HG03135 (cell line): ENCODE measurements around the gene RFC2.
"Not testable (repeated sequence)": the region's sequence is repeated elsewhere in the genome, so short reads cannot be mapped to it uniquely, and the experiment has no call there.

Experiments used
- ATAC-seq: cut with Tn5 transposase; IDR thresholded peaks from one replicate; pipeline ENCODE4 v1.9.1; 2021; ENCODE audit warnings: mild to moderate bottlenecking, moderate library complexity; ENCODE audit not compliant: unreplicated experiment

RFC2 gene

DNA sequence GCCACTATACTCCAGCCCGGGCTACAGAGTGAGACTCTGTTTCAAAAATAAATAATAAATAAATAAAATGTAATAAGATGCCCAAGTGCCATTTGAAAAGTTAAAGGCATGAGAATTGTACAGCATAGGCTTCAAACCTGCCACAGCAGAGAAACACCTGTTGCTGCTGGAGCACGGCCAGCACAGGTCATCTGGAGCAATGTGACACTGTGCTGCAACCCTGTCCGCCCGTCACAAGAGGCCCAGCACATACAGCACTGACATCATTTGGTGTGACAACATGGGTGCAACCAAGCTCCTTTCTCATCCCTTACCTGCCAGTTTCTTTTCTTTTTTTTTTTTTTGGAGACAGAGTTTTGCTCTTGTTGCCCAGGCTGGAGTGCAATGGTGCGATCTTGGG lies 1.3 kb downstream of the RFC2 start:
- ATAC-seq: no peak

- not testable (repeated sequence) for ATAC-seq
Observed at GRCh38 chr7:74249058-74249457, 5.1 kb downstream of the RFC2 start.

DNA sequence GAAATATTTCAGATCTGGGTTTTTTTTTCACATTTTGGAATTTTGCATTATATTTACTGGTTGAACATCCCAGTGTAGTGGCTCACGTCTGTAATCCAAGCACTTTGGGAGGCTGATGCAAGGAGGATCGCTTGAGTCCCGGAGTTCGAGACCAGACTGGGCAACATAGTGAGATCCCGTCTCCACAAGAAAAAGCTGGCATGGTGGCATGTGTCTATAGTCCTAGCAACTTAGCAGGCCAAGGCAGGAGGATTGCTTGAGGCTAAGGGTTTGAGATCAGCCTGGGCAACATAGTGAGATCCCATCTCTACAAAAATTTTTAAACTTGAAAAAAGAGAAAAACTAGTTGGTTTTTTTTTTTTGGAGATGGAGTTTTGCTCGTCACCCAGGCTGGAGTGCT lies 6.0 kb downstream of the RFC2 start:
- no peak for ATAC-seq

DNA sequence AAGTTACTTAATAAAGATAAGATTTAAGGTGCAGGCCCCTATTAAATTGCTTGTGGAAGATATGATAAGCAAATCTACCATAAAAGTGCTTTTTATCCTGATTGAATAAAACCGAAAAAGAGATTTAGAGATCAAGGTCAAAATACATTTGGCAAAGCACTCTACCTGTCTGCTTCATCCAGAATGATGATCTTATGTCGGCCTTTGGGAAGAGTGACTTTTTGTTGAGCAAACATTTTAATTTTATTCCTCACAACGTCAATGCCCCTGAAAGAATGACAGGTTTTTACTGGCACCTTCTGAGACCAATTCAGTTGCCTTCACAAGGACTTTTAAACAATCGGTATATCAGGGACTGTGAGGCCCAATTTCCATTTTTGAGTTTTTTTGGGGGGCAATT lies 7.7 kb downstream of the RFC2 start:
- ATAC-seq: no peak

DNA sequence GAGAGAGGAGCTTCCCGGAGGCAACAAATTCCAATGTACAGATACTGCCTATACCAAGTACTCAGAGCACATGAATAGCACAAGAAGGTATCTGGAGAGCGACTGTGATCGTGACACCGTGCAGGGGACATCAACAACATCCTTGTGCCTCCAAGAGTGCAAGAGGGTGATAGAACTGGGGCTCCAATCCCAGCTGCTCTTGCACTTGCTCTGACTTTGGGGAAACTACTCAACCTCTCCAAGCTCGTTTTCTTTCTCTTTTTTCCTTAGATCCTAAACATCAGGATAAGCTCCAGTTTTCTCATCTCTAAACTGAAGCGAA lies 12.1 kb downstream of the RFC2 start:
- ATAC-seq: no peak

- no peak for ATAC-seq
Observed at GRCh38 chr7:74240482-74240881, 13.7 kb downstream of the RFC2 start.

DNA sequence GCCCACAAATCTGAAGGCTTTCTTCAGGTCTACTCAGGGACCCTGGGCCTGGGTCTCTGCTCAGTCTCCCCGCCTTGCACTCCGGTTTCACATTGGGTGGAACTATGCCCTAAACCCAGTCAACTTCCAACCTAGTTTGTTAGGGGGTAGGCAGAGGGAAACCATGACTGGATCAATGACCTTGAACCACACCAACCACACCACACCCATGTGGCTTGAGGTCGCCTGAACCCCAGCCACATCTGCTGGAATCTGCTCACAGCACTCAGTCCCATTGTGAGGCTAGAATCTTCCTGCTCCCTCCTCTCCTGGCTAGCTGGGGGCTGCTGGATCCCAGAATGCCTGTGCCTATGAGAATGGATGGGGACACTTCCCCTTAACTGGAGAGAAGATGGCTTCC lies 17.9 kb downstream of the RFC2 start:
- ATAC-seq: no peak

DNA sequence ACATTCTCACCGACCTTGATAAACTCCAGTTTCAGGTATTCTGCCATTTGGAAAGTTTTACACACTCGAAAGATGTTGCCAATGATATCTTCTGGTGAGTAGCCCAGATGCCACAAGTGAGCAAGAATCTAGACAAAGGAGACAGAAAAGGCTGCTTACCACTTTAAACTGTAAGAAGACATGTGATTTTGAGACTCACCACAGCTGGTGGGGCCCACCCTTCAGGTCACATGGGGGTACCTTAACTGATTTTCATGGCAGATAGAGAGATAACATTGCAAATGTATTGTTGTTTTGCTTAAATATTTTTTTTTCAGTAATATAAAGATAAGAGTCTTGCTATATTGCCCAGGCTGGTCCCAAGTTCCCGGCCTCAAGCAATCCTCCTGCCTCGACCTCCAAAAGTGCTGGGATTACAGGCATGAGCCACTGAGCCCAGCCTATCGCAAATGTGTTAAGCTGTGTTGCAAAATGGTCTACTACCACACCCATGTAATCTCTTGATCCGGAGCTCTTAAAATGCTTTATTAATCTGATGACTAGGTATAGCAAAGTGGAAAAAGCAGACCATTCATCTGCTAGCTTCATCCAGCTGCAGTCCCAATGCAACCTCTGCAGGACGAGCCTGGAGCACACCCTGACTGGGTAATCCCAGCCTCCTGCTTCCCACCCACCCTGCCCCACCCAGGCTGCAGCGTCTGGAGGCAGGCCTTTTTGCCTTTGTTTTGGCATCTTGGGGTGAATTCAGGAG lies 18.5 kb downstream of the RFC2 start:
- ATAC-seq: no peak

DNA sequence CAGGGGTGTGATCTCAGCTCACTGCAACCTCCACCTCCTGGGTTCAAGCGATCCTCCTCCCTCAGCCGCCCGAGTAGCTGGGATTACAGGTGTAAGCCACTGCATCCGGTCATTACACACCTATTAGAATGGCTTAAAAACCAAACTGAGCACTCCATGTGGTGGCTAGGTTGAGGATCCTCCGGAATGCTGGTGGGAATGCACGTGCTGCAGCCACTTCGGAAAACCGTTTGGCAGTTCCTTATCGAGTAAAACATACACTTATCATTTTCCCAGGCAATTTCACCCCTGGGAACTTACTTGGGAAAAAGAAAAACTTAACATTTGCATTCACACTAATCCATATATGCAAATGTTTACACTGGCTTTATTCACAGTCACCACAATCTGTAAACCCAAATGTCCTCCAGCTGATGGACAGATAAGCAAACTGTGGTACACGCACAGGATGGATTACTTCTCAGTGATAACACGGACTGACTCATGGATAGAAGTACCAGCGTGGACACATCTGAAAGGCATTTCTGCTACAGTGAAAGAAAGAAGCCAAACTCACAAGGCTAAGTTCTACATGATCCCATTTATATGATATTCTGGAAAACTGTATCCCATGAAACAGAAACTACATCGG lies 20.4 kb downstream of the RFC2 start:
- no peak for ATAC-seq

DNA sequence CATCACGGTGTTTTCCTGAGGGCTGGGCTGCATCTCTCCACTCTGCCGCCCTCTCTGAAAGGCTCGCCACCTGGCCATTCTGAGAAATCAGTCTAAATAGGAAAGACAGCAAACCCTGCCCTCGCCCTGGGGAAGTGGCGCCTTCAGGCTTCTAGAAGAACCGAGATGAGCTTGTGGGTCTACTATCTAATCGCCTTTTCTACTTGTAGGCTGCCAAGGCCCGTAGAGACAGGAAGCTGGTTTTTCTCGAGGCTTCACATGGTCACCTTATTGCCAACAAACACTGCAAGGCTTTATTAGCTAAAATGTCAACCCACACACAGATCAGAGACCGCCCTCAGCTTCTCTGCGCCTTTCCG lies 23.0 kb downstream of the RFC2 start:
- peak; percentile 60 for ATAC-seq

GRCh38 chr7:74230446-74231231 lies 23.6 kb downstream of the RFC2 start:
- peak; percentile 4 for ATAC-seq

DNA sequence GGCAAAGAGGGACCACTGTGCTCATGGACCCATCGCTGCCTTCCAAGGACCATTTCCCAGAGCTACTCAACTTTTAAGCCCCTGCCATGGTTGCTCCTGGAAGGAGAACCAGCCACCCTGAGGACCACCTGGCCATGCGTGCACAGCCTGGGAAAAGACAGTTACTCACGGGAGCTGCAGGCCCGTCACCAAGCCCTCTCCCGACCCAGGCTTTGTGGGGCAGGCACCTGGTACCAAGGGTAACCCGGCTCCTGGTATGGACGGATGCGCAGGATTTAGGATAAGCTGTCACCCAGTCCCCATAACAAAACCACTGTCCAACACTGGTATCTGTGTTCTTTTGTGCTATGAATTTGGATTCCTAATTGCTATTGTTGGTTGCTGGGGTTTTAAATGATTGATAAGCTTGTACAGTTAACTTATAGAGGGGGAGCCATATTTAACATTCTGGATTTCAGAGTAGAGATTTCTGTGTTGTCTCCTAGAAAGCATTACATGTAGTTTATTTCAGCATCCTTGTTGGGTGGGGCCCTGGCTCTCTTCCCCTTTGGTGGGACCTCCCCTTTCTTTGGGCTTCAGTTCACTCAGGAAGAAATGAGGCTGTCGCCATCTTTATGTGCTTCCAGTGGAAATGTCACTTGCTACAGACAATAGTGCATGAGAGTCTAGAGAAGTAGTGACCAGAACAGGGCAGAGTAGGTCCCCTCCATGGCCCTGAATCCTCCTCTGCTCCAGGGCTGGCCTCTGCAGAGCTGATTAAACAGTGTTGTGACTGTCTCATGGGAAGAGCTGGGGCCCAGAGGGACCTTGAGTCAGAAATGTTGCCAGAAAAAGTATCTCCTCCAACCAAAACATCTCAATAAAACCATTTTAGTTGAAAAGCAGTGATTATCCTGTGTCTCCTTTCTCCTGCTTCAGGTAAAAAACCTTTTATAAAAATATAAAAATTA lies 25.0 kb downstream of the RFC2 start:
- ATAC-seq: no peak

DNA sequence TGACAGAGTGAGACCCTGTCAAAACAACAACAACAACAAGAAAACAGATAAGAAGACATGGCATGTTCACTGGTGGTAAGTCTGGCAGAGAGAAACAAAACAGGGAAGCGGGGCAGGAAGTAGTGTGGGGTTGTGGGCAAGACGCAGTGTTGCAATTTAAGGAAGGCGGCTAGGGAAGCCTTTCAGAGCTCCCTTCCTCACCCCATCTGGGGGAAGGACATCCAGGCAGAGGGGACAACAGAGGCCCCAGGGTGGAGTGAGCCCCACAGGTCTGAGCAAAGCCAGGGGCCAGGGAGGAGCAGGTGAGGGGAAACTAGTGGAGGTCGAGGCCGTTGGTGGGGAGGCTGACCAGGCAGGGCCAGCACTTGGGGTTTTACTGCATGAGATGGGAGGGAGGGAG lies 27.6 kb downstream of the RFC2 start:
- no peak for ATAC-seq

DNA sequence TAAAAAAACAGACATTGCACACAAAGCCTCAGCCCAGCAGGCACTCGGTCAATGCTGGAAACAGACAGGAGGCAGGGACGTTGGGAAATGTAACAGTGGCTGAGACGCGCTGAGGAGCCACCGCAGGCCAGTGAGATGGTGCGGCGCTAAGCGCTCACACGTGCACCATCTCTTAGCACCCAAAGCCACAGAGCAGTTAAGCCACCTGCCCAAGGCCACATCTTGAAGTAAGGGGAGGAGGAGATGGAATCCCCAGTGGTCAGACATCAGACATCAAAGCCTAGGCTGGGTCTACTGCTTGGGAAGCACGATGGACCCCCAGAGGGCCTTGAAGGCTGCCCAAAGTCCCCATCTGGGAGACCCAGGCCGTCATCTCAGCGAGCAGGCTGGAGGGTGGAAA lies 28.8 kb downstream of the RFC2 start:
- ATAC-seq: no peak

- ATAC-seq: not testable (repeated sequence)
Observed at GRCh38 chr7:74224907-74225306, 29.3 kb downstream of the RFC2 start.

DNA sequence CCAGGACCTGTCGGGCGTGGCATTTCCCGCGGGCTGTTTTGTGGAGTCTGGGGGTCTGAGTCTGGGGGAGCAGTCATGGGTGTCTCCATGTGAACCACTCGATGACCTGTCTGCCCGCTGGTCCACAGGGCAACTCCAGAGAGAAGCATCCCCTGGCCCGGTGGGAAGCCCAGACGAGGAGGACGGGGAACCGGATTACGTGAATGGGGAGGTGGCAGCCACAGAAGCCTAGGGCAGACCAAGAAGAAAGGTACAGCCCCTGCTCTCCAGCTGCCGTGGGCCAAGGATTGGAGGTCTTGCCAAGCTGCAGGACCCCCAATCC lies 29.7 kb downstream of the RFC2 start:
- no peak for ATAC-seq

DNA sequence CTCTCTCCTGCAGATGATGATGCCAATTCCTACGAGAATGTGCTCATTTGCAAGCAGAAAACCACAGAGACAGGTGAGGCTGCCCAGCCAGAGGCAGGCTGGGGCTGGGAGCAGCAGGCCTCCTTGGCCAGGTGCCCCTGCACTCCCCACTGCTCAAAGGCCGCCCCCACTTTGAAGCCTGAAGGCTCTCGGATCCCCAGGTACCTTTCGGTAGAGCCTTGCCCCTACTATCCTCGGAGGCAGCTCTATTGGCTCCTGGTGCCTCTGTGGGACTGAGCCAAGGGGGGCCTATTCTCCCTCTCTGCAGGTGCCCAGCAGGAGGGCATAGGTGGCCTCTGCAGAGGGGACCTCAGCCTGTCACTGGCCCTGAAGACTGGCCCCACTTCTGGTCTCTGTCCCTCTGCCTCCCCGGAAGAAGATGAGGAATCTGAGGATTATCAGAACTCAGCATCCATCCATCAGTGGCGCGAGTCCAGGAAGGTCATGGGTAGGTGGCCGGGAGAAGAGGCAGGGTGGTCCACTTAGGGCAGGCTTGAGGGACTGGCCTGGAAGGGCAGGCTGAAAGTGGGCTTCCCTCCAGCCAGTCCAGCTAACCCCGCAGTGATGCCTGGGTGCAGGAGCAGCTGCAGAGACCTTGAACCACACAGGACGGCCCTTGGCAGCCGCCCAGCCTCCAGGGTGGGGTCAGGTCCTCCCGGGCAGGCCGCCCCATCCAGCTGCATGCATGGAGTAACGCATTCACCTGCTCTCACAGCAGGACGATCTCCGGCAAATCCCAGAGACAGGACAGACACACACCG lies 30.3 kb downstream of the RFC2 start:
- ATAC-seq: no peak

DNA sequence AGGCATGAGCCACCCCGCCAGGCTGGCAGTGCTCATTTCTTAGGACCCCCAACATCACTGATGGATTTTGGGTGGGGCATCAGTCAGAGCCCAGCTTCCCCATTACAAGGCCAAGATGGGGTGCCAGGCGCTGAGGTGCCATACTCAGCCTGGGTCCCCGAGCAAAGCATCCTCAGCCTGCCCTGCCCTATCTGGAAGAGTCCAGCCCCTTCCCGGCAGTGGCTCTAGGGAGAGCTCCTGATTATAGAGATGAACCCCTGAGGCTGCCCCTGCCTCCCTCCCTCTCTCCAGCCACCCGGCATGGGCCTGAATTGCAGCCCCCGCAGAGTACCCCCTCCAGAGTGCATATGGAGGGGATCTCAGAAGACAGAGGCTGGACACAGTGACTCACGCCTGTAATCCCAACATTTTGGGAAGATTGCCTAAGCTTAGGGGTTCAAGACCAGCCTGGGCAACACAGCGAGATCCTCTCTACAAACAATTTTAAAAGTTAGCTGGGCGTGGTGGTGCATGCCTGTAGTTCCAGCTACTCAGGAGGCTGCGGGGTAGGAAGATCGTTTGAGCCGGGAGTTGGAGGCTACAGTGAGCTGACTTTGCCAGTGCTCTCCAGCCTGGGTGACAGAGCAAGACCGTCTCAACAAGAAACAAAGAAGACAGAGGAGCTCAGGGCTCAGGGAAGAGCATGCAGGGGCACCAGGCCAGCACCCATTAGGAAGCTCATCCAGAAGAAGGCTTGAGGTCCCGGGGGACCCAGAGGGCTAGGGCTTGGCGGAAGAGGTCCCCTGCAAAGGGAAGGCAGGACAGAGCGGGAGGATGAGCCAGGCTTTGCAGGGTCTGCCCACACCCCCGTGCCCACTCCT lies 31.1 kb downstream of the RFC2 start:
- ATAC-seq: no peak

- no peak for ATAC-seq
Observed at GRCh38 chr7:74221713-74222112, 32.5 kb downstream of the RFC2 start.

DNA sequence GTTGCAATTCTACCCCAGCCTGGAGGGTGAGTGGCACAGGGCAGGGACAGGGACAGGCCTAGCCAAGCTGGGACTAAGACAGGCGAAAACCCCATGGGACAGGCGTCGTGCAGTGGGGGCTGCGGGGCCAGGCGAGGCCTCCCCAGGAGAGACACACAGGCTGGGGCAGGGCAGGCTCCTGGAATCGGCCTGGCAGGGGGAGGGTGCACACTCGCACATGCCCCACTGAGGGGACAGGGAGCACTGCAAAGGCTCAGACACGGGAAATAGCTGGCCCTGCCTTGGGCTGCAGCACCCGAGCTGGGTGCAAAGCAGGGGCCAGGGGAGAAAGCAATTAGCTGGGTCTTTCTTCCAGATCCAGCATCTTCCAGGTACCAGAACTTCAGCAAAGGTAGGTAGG lies 34.0 kb downstream of the RFC2 start:
- ATAC-seq: no peak
